Measurements from ENCODE around the gene IRF2.
"Not testable (repeated sequence)": the region's sequence is repeated elsewhere in the genome, so short reads cannot be mapped to it uniquely, and the experiment has no call there.

Gene IRF2

GRCh38 chr4:184392748-184393559, 81.4 kb downstream of the IRF2 start:
- FAIRE-seq = no peak
- DNase-seq (ENCODE audit: low spot score) = no peak

DNA sequence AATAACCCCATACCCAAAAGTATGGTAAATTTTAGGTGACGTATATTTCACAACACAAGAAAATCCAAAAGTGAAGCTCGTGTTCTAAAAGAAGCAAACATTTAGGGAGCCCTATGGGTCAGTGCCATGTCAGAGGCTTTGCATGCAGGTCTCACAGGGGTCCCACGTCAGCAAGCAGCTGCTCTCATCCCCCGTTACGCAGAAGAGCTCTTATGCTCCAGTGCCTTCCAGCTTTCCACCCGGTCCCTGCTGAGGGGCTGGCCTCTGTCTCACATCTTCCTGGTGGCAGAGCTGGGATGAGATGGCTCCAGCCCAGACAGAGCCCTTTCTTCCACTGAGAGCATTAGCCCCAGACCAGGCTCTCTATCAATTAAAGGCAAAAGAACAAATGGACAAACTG, 82.0 kb downstream of the IRF2 start:
- FAIRE-seq (no peak), DNase-seq (ENCODE audit: low spot score) (no peak)

DNA sequence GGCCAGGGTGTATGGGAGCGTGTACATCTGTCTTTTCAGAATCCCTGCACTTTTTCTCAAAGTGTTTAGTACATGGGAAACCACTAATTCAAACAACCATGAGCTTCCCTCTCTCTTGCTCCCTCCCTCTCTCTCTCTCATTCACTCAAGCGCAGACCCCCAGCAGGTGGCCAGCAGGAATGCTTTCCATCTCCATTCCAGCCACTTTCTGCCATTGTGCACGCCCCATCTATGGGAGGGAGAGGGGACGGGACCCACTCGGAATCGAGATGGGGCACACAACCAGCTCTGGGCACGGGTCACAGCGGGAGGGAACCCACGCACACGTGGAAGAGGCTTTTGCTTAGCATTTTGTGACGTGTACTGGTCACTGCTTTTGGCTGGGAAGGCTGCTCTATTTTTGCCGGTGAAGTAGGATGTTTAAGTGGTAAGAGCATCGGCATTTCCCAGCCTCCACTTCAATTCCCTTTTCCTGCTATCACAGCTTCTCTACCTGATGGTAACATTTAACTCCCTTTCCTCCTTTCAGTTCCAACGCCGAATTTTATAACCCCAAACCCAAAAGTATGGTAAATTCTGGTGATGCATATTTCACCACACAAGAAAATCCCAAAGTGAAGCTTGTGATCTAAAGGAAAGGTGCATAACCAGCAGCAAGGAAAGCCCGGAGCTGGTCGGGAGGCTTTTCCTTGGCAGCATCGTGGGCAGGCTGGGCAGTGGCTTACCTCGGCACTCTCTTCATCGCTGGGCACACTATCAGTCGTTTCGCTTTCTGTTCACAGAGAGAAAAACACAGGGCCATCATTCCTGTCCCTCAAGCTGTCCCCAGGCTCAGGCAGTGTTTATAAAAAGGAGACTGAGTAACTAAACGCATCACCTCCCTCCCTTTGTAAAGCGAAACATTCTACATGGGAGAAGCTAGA, 84.1 kb downstream of the IRF2 start:
- FAIRE-seq (no peak), DNase-seq (ENCODE audit: low spot score) (no peak)

DNA sequence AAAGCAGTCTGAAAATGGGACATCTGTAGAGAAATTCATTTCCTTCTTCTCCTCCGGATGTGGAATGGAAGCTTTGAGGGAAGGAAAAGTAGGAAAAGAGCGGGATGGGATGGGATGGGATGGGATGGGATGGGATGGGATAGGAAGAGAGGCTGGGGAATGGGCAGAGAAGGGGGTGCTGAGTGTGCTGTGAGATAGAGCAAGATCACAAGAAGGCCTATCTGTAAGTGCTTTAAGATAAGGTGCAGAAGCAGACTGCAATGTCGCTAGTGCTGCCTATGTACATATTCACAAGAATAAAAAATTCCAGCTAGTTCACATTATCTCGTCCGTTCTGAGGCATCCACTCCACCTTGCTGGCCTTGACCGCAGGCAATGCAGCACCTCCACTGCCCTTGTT, 86.2 kb downstream of the IRF2 start:
- DNase-seq (ENCODE audit: low spot score) = no peak
- FAIRE-seq = no peak

GRCh38 chr4:184387351-184387750, 87.0 kb downstream of the IRF2 start:
- no peak for FAIRE-seq

DNA sequence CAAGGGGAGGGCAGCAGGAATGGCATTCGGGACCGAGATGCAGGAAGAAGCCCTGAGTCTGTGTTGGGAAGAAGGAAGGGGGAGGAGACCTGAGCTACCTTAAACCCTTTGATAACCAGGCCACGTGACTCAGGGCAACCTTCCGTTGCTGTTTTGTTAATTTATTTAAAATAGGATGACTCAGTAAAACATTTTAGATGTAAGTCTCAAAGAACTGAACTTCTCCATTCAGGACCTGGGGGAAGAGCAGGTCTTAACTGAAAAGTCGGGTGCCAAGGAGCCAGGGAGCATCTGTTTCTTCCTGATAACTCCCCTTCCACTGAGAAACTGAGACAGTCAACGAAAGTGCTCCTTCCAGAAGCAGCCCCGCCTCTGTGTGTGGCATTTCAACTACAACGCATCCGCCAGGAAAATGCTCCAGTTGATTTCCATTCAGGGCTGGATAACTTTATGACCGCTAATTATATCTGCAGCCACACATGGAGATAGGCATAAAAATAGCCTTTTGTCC, 88.0 kb downstream of the IRF2 start:
- FAIRE-seq = no peak
- no peak for DNase-seq (ENCODE audit: low spot score)

More at GRCh38 chr4:184387351-184387750, 87.0 kb downstream of the IRF2 start:
- no peak for DNase-seq (ENCODE audit: low spot score)

DNA sequence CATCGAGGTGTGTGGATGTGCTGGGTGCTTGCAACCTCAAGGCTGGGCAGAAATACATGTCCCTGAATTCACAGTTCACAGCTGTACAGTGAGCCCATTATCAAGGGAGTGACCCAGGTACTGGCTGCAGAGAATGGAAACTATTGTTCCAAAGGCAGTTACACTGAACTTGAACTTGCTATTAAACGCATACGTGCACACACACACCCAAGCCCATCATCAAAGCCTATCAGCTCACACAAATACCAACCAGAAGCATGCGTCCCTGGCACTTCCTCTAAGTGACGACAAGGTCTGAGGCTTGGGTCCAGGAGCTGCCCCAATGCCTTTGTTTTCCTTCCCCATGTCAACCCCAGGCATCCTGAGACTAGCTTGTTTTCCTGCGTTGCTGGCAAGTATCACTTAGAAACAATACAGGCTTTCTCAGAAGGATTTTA, 88.6 kb downstream of the IRF2 start:
- FAIRE-seq = no peak

GRCh38 chr4:184384810-184385557, 89.4 kb downstream of the IRF2 start:
- DNase-seq (ENCODE audit: low spot score) (no peak), FAIRE-seq (no peak)

More for the DNA sequence above, 88.6 kb downstream of the IRF2 start:
- DNase-seq (ENCODE audit: low spot score) = no peak

- DNase-seq (ENCODE audit: low spot score) (peak; percentile 53), FAIRE-seq (no peak)
These were observed 90.1 kb downstream of the IRF2 start for GRCh38 chr4:184384056-184384809.

GRCh38 chr4:184383497-184384055, 90.8 kb downstream of the IRF2 start:
- peak; percentile 83 for FAIRE-seq
- DNase-seq (ENCODE audit: low spot score) = peak; percentile 69

DNA sequence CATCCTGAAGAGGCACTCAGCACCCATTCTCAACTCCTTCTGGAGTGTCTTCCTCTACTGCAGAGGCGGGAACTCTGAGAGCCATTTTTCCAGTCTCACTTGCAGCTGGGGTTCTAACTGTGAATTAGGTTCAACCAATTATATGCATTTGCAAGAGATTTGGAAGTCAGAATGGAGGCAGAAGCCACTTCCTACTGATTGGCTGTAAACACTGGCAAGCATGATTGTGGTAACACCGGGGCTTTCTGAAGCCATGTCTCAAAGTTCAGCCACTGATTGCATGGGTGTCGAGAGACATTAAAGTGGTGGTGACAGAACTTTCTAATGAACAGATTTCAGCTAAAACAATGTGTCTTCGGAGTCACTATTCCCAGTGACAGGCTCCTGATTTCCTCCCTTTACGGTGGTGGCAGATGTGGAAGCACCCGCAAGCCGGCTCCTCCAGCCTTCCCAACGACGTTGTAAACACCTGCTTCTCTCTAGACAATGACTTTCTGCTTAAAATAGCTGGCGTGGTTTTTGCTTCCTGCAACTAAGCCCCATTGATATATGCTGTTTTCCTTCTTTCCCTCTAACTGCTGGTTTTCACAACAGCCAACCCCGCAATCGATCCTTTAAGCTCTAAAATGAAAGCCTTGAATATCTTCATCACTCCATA, 92.0 kb downstream of the IRF2 start:
- DNase-seq (ENCODE audit: low spot score) (no peak), FAIRE-seq (no peak)

GRCh38 chr4:184380707-184381106, 93.6 kb downstream of the IRF2 start:
- no peak for DNase-seq (ENCODE audit: low spot score)
- FAIRE-seq = no peak

DNA sequence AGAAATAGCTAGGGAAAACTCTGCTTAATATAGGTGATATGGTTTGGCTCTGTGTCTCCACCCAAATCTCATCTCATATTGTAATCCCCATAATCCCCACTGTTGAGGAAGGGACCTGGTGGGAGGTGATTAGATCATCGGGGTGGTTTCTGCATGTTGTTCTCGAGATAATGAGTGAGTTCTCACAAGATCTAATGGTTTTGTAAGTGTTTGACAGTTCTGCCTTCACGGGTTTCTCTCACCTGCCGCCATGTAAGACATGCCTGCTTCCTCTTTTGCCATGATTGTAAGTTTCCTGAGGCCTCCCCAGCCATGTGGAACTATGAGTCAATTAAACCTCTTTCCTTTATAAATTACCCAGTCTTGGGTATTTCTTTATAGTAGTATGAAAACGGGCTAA, 94.1 kb downstream of the IRF2 start:
- DNase-seq (ENCODE audit: low spot score); FAIRE-seq: not testable (repeated sequence)

- DNase-seq (ENCODE audit: low spot score) (no peak), FAIRE-seq (no peak)
These were observed 97.4 kb downstream of the IRF2 start for GRCh38 chr4:184376923-184377322.

GRCh38 chr4:184376126-184376838, 98.1 kb downstream of the IRF2 start:
- no peak for DNase-seq (ENCODE audit: low spot score)
- FAIRE-seq = no peak

DNA sequence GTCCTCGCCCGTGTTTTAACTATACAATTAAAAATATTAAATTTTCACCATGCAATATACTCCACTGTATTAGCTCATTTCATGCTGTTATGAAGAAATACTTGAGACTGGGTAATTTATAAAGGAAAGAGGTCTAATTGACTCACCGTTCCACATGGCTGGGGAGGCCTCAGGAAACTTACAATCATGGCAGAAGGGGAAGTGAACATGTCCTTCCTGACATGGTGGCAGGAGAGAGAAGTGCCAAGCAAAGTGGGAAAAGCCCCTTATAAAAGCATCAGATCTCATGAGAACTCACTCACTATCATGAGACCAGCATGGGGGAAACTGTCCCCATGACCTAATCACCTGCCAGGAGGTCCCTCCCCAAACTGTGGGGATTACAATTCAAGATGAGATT, 98.7 kb downstream of the IRF2 start:
- not testable (repeated sequence) for FAIRE-seq

DNA sequence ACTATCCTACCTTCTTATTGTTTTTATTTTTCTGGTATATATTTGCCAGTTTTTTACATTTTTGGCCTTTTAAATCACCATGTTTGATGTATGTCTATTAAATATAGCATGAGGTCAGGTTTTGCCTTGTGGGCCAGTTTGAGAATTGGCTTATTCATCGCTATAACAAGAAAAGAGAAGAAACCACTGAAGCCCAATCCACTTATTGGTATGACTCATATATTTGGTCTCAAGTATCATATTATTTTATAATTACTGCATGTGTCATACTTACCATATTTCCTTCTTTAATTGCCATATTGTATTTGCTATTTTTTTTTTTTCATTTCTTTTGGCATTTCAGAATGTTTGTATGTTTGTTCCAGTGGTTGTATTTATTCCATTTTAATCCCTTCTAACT, 99.3 kb downstream of the IRF2 start:
- no peak for FAIRE-seq

More for the DNA sequence above, 98.7 kb downstream of the IRF2 start:
- DNase-seq (ENCODE audit: low spot score) = not testable (repeated sequence)

DNA sequence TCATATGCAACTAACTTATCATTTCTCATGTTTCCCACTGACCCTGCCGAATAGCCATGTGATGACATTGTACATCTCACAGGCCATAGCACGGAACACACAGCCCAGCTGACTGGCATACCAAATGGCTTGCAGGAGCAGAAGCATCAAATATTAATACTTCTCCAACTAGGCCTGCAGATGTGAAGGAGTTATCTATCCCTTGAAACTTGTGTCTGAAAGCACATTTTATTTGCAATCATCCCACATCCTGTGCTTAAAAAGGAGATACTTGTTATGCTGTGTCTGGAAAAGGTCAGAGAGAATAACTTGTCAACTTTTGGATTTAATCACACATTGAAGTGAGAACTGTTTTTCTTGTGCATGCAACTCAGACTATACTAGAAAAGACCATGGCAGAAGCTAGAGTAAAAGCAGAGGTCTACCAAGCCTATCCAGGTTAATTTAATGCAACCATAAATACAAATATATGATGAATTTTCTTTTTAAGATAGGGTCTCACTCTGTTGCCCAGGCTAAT, 100.4 kb downstream of the IRF2 start:
- no peak for FAIRE-seq

More for the DNA sequence above, 99.3 kb downstream of the IRF2 start:
- no peak for DNase-seq (ENCODE audit: low spot score)

DNA sequence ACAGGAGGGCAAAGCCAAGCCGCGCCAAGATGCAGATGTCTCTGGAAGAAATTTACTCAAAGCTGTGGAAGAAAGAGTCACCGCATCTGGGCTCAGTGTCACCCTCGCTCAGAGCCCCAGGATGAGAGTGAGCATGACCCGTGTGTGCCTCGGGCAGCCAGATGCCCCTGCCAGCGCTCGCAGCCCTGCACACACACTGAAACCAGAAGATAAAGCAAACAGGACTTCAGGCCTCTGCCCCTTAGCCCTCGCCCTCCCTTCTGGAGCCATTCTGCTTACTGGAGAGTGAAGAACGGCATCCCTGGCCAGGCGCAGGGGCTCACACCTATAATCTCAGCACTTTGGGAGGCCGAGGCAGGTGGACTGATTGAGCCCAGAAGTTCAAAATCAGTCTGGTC, 103.0 kb downstream of the IRF2 start:
- FAIRE-seq (no peak), DNase-seq (ENCODE audit: low spot score) (no peak)

More for the DNA sequence above, 100.4 kb downstream of the IRF2 start:
- DNase-seq (ENCODE audit: low spot score) = no peak
